ENCODE results near the gene USP27X. TPM values are rescaled to one million over a fixed set of nuclear protein-coding genes. Genes with fewer than 3 reads are reported as not detected.

The USP27X gene
- total RNA-seq, 3 donors from 2014 or later (not counting 1 experiment from before 2014, with no cell fraction given): 1.7 to 2.4 (median 2.0) TPM

DNA sequence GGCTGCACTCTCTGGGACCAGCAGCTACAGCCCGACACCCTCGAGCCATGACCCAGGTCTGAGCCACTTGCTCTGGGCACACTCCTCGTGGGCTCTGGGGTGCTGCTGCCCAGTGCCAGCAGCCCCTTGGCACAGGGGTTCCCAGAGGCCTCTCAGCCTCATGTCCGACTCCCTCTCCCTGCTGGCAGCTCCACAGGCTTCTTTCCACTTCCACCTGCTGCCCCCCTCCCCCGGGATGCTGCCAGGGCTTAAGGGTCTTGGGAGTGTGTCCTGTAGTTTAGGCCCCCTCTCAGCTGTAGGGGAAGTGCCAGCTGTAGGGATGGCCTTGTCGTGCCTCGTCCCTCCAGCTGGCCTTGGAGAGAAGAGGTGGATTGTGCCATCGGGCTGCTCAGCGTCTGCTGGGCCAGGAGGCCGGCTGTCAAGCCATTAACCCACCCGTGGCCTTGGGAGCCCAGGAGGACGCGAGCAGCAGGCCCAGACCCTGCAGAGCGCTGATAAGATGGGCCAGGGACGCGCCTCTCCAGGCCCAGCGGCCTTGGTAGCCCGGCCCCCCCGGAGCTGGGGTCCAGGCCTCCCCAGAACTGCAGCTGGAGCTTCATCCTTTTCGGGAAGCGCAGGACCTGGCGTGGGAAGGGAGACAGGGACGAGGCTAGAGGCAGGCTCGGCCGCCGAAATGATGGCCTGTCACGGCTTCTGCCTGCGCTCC is 1.0 kb upstream of the USP27X start:
- Mint-ChIP-seq H3K4me3 (peak overlapping the region; percentile 80), H3K9me3 (no peaks in the 10 kb centered on the region), H3K4me1 (peaks cover 0 to 17% of the 10 kb centered on the region in 2 donors), H3K27me3 (ENCODE audit: low read depth in 2 of 2) (peaks cover 0 to 4% of the 10 kb centered on the region in 2 donors), H3K36me3 (no peaks in the 10 kb centered on the region), H3K27ac (peak overlapping the region; percentile 26 to 74)
- Histone ChIP-seq H3K9me3 (ENCODE audit: control insufficient read depth, insufficient read depth, low read length) (no peaks in the 10 kb centered on the region), H3K36me3 (ENCODE audit: control insufficient read depth, insufficient read depth, low read length) (no peaks in the 10 kb centered on the region), H3K4me3 (ENCODE audit: low read length) (peak overlapping the region; percentile 48), H3K27me3 (ENCODE audit: control insufficient read depth, insufficient read depth, low read length) (no peaks in the 10 kb centered on the region), H3K4me1 (ENCODE audit: control insufficient read depth, insufficient read depth, low read length) (peaks cover 26% of the 10 kb centered on the region), H3K27ac (ENCODE audit: low read length) (peak overlapping the region; percentile 61)
- TF ChIP-seq, protein P1, sequence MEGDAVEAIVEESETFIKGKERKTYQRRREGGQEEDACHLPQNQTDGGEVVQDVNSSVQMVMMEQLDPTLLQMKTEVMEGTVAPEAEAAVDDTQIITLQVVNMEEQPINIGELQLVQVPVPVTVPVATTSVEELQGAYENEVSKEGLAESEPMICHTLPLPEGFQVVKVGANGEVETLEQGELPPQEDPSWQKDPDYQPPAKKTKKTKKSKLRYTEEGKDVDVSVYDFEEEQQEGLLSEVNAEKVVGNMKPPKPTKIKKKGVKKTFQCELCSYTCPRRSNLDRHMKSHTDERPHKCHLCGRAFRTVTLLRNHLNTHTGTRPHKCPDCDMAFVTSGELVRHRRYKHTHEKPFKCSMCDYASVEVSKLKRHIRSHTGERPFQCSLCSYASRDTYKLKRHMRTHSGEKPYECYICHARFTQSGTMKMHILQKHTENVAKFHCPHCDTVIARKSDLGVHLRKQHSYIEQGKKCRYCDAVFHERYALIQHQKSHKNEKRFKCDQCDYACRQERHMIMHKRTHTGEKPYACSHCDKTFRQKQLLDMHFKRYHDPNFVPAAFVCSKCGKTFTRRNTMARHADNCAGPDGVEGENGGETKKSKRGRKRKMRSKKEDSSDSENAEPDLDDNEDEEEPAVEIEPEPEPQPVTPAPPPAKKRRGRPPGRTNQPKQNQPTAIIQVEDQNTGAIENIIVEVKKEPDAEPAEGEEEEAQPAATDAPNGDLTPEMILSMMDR (IDR thresholded peaks at IDR 0.05): no peak
- intact Hi-C loops (cut with micrococcal nuclease): no loop called here
- WGBS (ENCODE audit: insufficient coverage): 65% methylated on average over 26 of the region's 28 CpGs
- no peak for ATAC-seq
- no peak for DNase-seq

DNA sequence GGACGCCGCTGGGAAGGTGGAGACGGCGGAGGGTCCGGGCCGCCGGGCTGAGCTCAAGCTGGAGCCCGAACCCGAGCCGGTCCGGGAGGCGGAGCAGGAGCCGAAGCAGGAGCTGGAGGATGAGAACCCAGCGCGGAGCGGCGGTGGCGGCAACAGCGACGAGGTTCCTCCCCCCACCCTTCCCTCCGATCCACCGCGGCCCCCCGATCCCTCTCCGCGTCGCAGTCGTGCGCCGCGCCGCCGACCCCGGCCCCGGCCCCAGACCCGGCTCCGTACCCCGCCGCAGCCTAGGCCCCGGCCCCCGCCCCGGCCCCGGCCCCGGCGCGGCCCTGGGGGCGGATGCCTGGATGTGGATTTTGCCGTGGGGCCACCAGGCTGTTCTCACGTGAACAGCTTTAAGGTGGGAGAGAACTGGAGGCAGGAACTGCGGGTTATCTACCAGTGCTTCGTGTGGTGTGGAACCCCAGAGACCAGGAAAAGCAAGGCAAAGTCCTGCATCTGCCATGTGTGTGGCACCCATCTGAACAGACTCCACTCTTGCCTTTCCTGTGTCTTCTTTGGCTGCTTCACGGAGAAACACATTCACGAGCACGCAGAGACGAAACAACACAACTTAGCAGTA is 483 bp downstream of the USP27X start:
- Histone ChIP-seq H3K9me3 (ENCODE audit: control insufficient read depth, insufficient read depth, low read length) (no peaks in the 10 kb centered on the region), H3K4me1 (ENCODE audit: control insufficient read depth, insufficient read depth, low read length) (peaks cover 26% of the 10 kb centered on the region), H3K27ac (ENCODE audit: low read length) (peak overlapping the region; percentile 54), H3K27me3 (ENCODE audit: control insufficient read depth, insufficient read depth, low read length) (no peaks in the 10 kb centered on the region), H3K4me3 (ENCODE audit: low read length) (peak overlapping the region; percentile 58), H3K36me3 (ENCODE audit: control insufficient read depth, insufficient read depth, low read length) (no peaks in the 10 kb centered on the region)
- Mint-ChIP-seq H3K27ac (peak overlapping the region in 1 of 2 donors; percentile 74), H3K4me3 (peak overlapping the region; percentile 81), H3K9me3 (no peaks in the 10 kb centered on the region), H3K27me3 (ENCODE audit: low read depth in 2 of 2) (no peaks in the 10 kb centered on the region), H3K36me3 (no peaks in the 10 kb centered on the region), H3K4me1 (peaks cover 0 to 21% of the 10 kb centered on the region in 2 donors)
- TF ChIP-seq, protein P1 (IDR thresholded peaks at IDR 0.05): no peak
- DNase-seq: peak in 1 of 2 donors; percentile 24
- 1% methylated on average over 37 of the region's 55 CpGs for whole genome bisulfite sequencing (ENCODE audit: insufficient coverage)
- peak in 1 of 3 donors; percentile 7 for ATAC-seq
- intact Hi-C loops (cut with micrococcal nuclease): loop anchor here (1.0 kb wide), 1 partner anchor 43 kb away; the partner anchor contains the start of gene CLCN5

DNA sequence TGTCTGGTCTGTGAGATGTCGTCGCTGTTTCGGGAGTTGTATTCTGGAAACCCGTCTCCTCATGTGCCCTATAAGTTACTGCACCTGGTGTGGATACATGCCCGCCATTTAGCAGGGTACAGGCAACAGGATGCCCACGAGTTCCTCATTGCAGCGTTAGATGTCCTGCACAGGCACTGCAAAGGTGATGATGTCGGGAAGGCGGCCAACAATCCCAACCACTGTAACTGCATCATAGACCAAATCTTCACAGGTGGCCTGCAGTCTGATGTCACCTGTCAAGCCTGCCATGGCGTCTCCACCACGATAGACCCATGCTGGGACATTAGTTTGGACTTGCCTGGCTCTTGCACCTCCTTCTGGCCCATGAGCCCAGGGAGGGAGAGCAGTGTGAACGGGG is 1.4 kb downstream of the USP27X start:
- Mint-ChIP-seq H3K27ac (no peak overlapping the region), H3K4me3 (peak overlapping the region; percentile 13), H3K4me1 (peaks cover 0 to 21% of the 10 kb centered on the region in 2 donors), H3K9me3 (no peaks in the 10 kb centered on the region), H3K27me3 (ENCODE audit: low read depth in 2 of 2) (no peaks in the 10 kb centered on the region), H3K36me3 (no peaks in the 10 kb centered on the region)
- TF ChIP-seq, protein P1 (IDR thresholded peaks at IDR 0.05): no peak
- Histone ChIP-seq H3K9me3 (ENCODE audit: control insufficient read depth, insufficient read depth, low read length) (no peaks in the 10 kb centered on the region), H3K27me3 (ENCODE audit: control insufficient read depth, insufficient read depth, low read length) (no peaks in the 10 kb centered on the region), H3K4me3 (ENCODE audit: low read length) (no peak overlapping the region), H3K36me3 (ENCODE audit: control insufficient read depth, insufficient read depth, low read length) (no peaks in the 10 kb centered on the region), H3K4me1 (ENCODE audit: control insufficient read depth, insufficient read depth, low read length) (peaks cover 26% of the 10 kb centered on the region), H3K27ac (ENCODE audit: low read length) (no peak overlapping the region)
- DNase-seq (no peak), ATAC-seq (no peak)
- 93% methylated on average over 12 of the region's 12 CpGs for WGBS (ENCODE audit: insufficient coverage)
- intact Hi-C loops (cut with micrococcal nuclease): no loop called here

Measured in natural killer cell (primary cell).